SU-DHL-6 (cell line): ENCODE data around the gene SEMA4A.

Source experiments
- H2AFZ ChIP-seq: fragments of 200-600 bp; sonication (generic); 2 replicates; pipeline ENCODE4 v1.6.1; 2014; ENCODE audit warnings: low read depth, mild to moderate bottlenecking, moderate library complexity, mixed read lengths, antibody characterized with exemption, low read length; ENCODE audit not compliant: severe bottlenecking
- H3F3A ChIP-seq: fragments of 200-600 bp; shearing (Covaris generic); 2 replicates; pipeline ENCODE4 v1.6.0; 2016; ENCODE audit warnings: antibody characterized with exemption, mild to moderate bottlenecking; ENCODE audit not compliant: insufficient read depth
- H3K27ac ChIP-seq: fragments of 200-600 bp; sonication (generic); 2 replicates; pipeline ENCODE4 v1.5.1; 2016; ENCODE audit warnings: low read depth, mild to moderate bottlenecking, low read length, moderate library complexity, mixed read lengths
- H3K27me3 ChIP-seq: fragments of 200-600 bp; sonication (generic), shearing (Covaris generic); 2 replicates; pipeline ENCODE4 v1.6.0; 2014; ENCODE audit warnings: mild to moderate bottlenecking, low read length
- H3K36me3 ChIP-seq: fragments of 200-600 bp; sonication (generic); 2 replicates; pipeline ENCODE4 v1.6.1; 2014; ENCODE audit warnings: mild to moderate bottlenecking, low read length, mixed read lengths
- H3K4me2 ChIP-seq: fragments of 300-600, 200-600 bp; shearing (Covaris generic), sonication (generic); 2 replicates; pipeline ENCODE4 v1.6.0; 2014; ENCODE audit warnings: low read length, low read depth, mild to moderate bottlenecking; ENCODE audit not compliant: poor library complexity, severe bottlenecking
- H3K4me3 ChIP-seq: fragments of 200-600 bp; sonication (generic); 2 replicates; pipeline ENCODE4 v1.5.1; 2014; ENCODE audit warnings: antibody characterized with exemption, low read length, mild to moderate bottlenecking, mixed read lengths; ENCODE audit not compliant: insufficient read depth, poor library complexity, severe bottlenecking
- H3K79me2 ChIP-seq: fragments of 200-600 bp; sonication (generic); 2 replicates; pipeline ENCODE4 v1.6.1; 2014; ENCODE audit warnings: mild to moderate bottlenecking, low read length, moderate library complexity; ENCODE audit not compliant: insufficient read depth
- H3K9ac ChIP-seq: fragments of 200-600 bp; sonication (generic); 2 replicates; pipeline ENCODE4 v1.7.0; 2014; ENCODE audit warnings: mild to moderate bottlenecking, low read length
- H3K9me2 ChIP-seq: fragments of 200-600 bp; sonication (generic); replicated peaks from 2 replicates; pipeline ENCODE4 v1.6.1; 2014; ENCODE audit warnings: low read length; ENCODE audit not compliant: insufficient read depth
- H3K9me3 ChIP-seq: fragments of 200-600 bp; sonication (generic); 2 replicates; pipeline ENCODE4 v1.6.1; 2014; ENCODE audit warnings: low read length, mixed read lengths; ENCODE audit not compliant: insufficient read depth
- H4K20me1 ChIP-seq: fragments of 200-600 bp; sonication (generic); 2 replicates; pipeline ENCODE4 v1.6.1; 2014; ENCODE audit warnings: low read depth, mild to moderate bottlenecking, antibody characterized with exemption, low read length, moderate library complexity, mixed read lengths
- EZH2phosphoT487 ChIP-seq: fragments of 200-600 bp; sonication (generic), shearing (Covaris generic); conservative IDR thresholded peaks from 2 replicates; pipeline ENCODE4 v1.6.1; 2018; ENCODE audit warnings: mild to moderate bottlenecking, antibody characterized with exemption, low read length, moderate library complexity, mixed read lengths
- TF ChIP-seq, protein P1 (sequence below): fragments of 200-600 bp; sonication (generic); IDR thresholded peaks from one replicate; pipeline ENCODE4 v1.5.1; 2017; ENCODE audit warnings: antibody characterized with exemption, mild to moderate bottlenecking, low read length, moderate library complexity; ENCODE audit not compliant: insufficient read depth, poor library complexity, severe bottlenecking

SEMA4A gene

GRCh38 chr1:156134716-156135435, 18.5 kb upstream of the SEMA4A start:
- H3K79me2 ChIP-seq: no peaks in the 10 kb centered on the region
- no peak overlapping the region for H3K27ac ChIP-seq
- no peak overlapping the region for H3K9ac ChIP-seq
- no peaks in the 10 kb centered on the region for H3F3A ChIP-seq
- no peaks in the 10 kb centered on the region for H3K9me3 ChIP-seq
- H3K27me3 ChIP-seq: no peaks in the 10 kb centered on the region
- no peaks in the 10 kb centered on the region for H3K9me2 ChIP-seq
- no peak overlapping the region for H3K4me2 ChIP-seq
- H2AFZ ChIP-seq: no peak overlapping the region
- H3K4me3 ChIP-seq: no peak overlapping the region
- TF ChIP-seq, protein P1, sequence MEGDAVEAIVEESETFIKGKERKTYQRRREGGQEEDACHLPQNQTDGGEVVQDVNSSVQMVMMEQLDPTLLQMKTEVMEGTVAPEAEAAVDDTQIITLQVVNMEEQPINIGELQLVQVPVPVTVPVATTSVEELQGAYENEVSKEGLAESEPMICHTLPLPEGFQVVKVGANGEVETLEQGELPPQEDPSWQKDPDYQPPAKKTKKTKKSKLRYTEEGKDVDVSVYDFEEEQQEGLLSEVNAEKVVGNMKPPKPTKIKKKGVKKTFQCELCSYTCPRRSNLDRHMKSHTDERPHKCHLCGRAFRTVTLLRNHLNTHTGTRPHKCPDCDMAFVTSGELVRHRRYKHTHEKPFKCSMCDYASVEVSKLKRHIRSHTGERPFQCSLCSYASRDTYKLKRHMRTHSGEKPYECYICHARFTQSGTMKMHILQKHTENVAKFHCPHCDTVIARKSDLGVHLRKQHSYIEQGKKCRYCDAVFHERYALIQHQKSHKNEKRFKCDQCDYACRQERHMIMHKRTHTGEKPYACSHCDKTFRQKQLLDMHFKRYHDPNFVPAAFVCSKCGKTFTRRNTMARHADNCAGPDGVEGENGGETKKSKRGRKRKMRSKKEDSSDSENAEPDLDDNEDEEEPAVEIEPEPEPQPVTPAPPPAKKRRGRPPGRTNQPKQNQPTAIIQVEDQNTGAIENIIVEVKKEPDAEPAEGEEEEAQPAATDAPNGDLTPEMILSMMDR: no peak
- no peak for TF ChIP-seq EZH2phosphoT487
- no peaks in the 10 kb centered on the region for H4K20me1 ChIP-seq
- H3K36me3 ChIP-seq: no peaks in the 10 kb centered on the region

DNA sequence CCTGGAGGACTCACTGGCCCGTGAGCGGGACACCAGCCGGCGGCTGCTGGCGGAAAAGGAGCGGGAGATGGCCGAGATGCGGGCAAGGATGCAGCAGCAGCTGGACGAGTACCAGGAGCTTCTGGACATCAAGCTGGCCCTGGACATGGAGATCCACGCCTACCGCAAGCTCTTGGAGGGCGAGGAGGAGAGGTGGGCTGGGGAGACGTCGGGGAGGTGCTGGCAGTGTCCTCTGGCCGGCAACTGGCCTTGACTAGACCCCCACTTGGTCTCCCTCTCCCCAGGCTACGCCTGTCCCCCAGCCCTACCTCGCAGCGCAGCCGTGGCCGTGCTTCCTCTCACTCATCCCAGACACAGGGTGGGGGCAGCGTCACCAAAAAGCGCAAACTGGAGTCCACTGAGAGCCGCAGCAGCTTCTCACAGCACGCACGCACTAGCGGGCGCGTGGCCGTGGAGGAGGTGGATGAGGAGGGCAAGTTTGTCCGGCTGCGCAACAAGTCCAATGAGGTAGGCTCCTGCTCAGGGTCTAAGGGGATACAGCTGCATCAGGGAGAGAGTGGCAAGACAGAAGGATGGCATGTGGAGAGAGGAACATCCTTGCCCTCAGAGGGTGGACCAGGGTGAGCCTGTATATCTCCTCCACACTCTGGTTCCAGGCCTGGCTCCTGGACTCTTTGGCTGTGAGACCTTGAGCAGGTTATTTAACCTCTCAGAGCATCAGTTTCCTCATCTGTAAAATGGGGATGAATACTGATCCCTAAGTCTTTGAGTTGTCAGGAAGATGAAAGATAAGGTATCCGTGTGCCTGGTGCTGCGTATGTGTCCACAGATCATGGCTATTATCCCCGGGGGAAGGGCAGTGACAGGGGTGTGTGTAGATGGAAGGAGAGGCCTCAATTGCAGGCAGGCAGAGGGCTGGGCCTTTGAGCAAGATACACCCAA, 17.2 kb upstream of the SEMA4A start:
- Histone ChIP-seq H3K36me3 (no peaks in the 10 kb centered on the region), H3K9me3 (no peaks in the 10 kb centered on the region), H3K4me3 (no peak overlapping the region), H4K20me1 (no peaks in the 10 kb centered on the region), H3F3A (no peaks in the 10 kb centered on the region), H3K4me2 (no peak overlapping the region), H3K79me2 (no peaks in the 10 kb centered on the region), H2AFZ (no peak overlapping the region), H3K9ac (no peak overlapping the region), H3K27me3 (no peaks in the 10 kb centered on the region), H3K9me2 (no peaks in the 10 kb centered on the region), H3K27ac (no peak overlapping the region)
- TF ChIP-seq, protein P1: no peak
- TF ChIP-seq EZH2phosphoT487: no peak

GRCh38 chr1:156136970-156137483, 16.4 kb upstream of the SEMA4A start:
- H3K4me2 ChIP-seq: no peak overlapping the region
- no peaks in the 10 kb centered on the region for H3K9me3 ChIP-seq
- H3K4me3 ChIP-seq: no peak overlapping the region
- no peaks in the 10 kb centered on the region for H4K20me1 ChIP-seq
- no peak overlapping the region for H3K9ac ChIP-seq
- no peak overlapping the region for H2AFZ ChIP-seq
- no peaks in the 10 kb centered on the region for H3K9me2 ChIP-seq
- no peak overlapping the region for H3K27ac ChIP-seq
- TF ChIP-seq, protein P1: no peak
- no peak for TF ChIP-seq EZH2phosphoT487
- H3K79me2 ChIP-seq: no peaks in the 10 kb centered on the region
- no peaks in the 10 kb centered on the region for H3K27me3 ChIP-seq
- no peaks in the 10 kb centered on the region for H3K36me3 ChIP-seq
- no peaks in the 10 kb centered on the region for H3F3A ChIP-seq
